ENCODE measurements around the gene FOXA2.

GRCh38 chr20:22531756-22532155 is 52.6 kb downstream of the FOXA2 start:
- TF ChIP-seq POLR2A (IDR thresholded peaks at IDR 0.05) (no peak), CTCF (IDR thresholded peaks at IDR 0.05) (no peak)

All from Peyer's patch (tissue), 4 donors.